ENCODE results near the gene ASXL3.

DNA sequence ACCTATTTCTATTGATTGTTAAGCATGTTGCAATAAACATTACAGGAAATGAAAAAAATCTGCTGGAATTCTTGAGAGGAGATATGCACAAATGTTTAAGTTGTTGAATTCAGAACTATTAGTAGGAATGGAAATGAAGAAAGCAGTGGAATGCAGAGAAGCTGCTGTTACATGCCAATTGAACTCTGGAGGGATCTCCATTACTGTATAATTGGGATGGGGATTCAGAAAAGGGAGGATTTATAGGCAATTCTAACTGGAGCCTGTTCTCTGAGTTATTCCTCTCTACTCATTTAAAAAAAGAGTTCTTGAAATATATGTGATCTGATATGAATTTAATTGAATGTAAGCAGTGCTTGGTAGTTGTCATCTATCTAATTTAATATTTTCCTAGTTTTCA lies 2.6 kb upstream of the ASXL3 start:
- TF ChIP-seq ETV6 (IDR thresholded peaks at IDR 0.05; ENCODE audit: borderline replicate concordance in 1 of 2, low read depth in 2 of 2, low read length in 1 of 2) (no peak), ETV6 (CRISPR knock-in tag; IDR thresholded peaks at IDR 0.05; ENCODE audit: borderline replicate concordance) (no peak), IRF2 (CRISPR knock-in tag; IDR thresholded peaks at IDR 0.05) (no peak), CBX1 (IDR thresholded peaks at IDR 0.05; ENCODE audit: low read depth) (no peak), MAFK (IDR thresholded peaks at IDR 0.05; ENCODE audit: low read length) (no peak), ZNF766 (CRISPR knock-in tag; conservative IDR thresholded peaks at IDR 0.05) (no peak), ZBTB17 (CRISPR knock-in tag; IDR thresholded peaks at IDR 0.05) (no peak)
- TF ChIP-seq, protein P1, sequence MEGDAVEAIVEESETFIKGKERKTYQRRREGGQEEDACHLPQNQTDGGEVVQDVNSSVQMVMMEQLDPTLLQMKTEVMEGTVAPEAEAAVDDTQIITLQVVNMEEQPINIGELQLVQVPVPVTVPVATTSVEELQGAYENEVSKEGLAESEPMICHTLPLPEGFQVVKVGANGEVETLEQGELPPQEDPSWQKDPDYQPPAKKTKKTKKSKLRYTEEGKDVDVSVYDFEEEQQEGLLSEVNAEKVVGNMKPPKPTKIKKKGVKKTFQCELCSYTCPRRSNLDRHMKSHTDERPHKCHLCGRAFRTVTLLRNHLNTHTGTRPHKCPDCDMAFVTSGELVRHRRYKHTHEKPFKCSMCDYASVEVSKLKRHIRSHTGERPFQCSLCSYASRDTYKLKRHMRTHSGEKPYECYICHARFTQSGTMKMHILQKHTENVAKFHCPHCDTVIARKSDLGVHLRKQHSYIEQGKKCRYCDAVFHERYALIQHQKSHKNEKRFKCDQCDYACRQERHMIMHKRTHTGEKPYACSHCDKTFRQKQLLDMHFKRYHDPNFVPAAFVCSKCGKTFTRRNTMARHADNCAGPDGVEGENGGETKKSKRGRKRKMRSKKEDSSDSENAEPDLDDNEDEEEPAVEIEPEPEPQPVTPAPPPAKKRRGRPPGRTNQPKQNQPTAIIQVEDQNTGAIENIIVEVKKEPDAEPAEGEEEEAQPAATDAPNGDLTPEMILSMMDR (IDR thresholded peaks at IDR 0.05 in 2 of 3, conservative IDR thresholded peaks at IDR 0.05 in 1 of 3; ENCODE audit: insufficient read depth in 2 of 3, low read depth in 1 of 3, low read length in 3 of 3): no peak
- TF ChIP-seq, protein P2, sequence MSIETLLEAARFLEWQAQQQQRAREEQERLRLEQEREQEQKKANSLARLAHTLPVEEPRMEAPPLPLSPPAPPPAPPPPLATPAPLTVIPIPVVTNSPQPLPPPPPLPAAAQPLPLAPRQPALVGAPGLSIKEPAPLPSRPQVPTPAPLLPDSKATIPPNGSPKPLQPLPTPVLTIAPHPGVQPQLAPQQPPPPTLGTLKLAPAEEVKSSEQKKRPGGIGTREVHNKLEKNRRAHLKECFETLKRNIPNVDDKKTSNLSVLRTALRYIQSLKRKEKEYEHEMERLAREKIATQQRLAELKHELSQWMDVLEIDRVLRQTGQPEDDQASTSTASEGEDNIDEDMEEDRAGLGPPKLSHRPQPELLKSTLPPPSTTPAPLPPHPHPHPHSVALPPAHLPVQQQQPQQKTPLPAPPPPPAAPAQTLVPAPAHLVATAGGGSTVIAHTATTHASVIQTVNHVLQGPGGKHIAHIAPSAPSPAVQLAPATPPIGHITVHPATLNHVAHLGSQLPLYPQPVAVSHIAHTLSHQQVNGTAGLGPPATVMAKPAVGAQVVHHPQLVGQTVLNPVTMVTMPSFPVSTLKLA (conservative IDR thresholded peaks at IDR 0.05): no peak
- TF ChIP-seq, protein P3, sequence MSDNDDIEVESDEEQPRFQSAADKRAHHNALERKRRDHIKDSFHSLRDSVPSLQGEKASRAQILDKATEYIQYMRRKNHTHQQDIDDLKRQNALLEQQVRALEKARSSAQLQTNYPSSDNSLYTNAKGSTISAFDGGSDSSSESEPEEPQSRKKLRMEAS (CRISPR knock-in tag; IDR thresholded peaks at IDR 0.05): no peak

All from K562 (cell line).